Activated CD4-positive, alpha-beta T cell treated with anti-CD3 and anti-CD28 coated beads, Interleukin-2, amount 50 U/mL, for 48 hours (primary cell): Measurements from ENCODE around the gene PDE5A.
"Not testable (repeated sequence)": the region's sequence is repeated elsewhere in the genome, so short reads cannot be mapped to it uniquely, and the experiment has no call there.

Experiments
- DNase-seq, 2 experiments: peaks; one replicate each; pipeline ENCODE4 v3.0.0-alpha.2; 2020

Gene PDE5A

DNA sequence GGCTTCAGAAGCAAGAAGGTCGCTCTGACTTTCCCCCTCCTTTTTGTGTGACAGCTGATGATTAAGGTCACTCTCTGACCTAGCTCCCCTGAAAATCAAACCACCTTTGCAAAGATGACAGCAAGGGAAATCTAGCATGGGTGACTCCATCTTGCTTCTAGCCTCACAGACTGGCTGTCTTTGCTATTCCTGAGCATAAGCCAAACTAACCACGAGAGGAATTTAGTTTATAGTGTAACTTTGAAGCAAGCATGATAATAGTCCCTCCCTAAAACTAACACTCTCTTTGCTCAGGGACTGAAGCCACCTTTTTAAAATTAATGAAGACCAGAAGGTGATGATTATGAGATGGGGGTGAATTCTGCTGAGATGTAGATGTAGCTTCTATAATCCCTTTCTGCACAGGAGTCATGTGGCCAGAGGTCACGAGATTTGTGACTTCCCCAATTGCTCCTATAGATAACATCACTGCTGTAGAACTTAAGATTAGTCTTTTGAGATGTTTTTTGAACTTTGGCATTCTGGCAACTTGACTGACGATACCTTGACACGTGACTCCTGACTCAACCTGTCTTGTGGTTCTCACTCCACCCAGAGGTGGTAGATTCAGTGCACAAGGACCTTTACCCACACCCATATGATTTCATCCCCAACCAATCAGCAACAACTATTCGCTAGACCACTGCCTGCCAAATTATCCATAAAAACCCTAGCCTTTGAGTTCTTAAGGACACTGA lies 14.9 kb upstream of the PDE5A start:
- no peak for DNase-seq

DNA sequence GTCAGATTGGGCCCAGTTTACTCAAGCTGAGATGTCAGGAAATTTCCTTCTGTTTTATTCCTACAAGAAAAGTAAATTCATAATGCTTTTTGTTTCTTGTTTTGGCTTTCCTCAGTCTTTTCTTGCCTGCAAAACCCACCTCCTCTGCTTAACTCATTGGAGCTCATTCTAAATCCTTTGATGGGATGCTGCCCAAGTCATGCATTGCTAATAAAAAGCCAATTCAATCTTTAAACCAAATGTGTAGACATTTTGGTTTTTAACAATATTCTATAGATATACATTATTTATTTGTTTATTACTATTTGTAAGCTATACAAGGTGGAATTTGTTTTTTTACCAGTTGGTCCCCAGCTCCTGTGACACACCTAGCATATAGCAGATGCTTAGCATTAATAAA lies 13.2 kb upstream of the PDE5A start:
- no peak for DNase-seq

DNA sequence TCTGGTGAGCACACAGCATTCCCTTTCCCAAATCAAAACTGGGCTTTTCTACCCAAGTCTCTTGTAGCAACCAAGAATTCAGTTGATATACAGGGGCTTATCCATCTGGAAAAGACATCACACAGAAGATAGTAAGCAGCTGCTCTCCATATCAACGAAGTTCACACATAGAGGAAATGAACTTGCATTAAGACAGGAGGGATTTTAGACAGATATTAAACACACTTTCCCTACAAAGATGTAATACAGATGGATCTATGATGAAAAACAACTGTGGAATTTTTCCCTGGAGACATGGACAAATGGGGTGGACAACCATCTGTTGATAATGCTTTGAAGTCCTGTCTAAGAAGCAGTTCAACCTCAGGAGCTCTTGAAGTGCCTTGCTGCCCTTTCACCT lies 9.8 kb upstream of the PDE5A start:
- DNase-seq, result no peak

DNA sequence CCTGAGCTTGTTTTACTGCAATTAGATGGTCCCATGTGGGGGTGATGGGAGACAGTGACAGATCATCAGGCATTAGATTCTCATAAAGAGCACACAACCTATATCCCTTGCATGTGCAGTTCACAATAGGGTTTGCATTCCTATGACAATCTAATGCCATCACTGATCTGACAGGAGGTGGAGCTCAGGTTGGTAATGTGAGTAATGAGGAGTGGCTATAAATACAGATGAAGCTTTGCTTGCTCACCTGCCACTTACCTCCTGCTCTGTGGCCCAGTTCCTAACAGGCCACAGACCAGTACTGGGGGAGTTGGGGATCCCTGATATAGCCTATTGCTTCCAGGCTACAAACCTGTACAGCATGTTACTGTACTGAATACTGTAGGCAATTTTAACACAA lies 8.2 kb upstream of the PDE5A start:
- not testable (repeated sequence) for DNase-seq

DNA sequence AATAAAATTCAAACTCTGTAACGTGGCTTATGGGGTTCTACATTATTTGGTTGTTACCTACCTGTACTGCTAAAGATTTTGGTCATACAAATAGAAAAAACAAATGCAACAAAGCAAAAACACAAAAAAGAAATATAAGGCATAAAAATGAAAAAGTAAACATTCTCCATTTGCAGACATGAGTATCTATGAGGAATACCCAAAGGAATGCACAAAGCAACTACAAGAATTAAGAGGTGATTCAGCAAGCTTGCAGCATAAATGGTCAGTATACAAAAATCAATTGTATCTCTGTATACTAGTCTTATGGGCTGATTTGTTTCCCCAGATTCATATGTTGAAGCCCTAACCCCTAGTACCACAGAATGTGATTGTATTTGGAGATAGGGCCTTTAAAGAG lies 3.6 kb upstream of the PDE5A start:
- no peak for DNase-seq

DNA sequence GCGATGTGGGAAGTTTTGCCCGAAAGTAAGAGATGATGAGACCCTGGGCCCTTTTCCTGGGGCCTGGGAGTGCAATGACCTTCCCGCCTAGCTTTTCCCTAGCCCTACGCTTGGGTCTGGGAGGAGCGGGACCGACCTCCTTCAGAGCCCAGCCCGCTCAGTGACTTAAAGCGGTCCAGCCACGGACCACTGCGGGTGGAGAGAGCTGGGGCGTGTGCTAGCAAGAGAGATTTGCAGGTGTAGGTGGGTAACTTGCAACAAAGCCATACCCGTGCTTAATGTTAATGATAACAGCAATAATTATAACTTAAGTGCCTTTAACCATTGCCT lies 503 bp upstream of the PDE5A start:
- DNase-seq, result no peak

DNA sequence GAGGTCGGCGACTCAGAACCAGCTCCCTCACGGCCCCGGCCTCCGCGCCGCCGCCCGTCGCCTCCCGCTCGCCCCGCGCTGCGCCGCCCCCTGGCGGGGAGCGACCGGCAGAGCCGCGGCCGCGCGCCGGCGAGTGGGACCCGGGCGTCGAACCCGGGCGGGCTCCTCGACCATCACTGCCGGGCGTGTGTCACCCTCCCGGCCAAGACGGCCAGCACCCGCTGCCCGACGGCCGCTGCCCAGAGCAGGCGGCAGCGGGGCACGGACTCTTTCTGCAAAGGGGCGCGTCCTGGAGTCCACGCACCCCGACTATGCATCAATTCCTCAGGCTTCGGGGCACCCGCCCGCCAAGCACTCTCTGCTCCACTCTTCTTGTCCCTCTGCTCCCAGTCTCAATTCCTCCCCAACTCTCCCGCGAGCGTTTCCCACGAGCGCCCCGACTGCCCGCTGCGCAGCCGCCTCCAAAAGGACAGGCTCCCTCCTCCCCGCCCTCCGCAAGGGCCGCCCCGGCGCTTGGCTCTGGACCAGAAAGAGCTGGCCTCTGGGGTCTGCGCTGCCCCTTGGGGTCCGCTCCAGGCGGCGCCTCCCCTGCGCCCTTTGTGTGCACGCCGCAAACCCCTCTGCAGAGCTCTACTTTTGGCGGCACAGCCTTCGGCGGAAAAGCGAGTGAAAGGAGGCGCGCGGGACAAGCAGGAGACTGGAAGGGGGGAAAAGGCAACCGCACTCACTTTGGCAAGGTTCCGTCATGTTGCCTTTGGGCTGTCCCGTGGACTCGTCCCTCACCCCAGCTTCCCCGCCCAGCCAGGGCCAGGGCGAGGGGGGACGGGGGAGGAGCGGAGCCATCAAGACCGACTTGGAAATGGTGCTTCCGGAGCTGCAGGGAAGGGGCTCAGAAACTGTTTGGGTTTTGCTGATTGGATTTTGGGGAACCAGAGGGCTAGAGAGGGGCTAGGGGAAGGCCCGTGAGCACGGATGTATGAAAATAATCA lies 1.0 kb downstream of the PDE5A start:
- DNase-seq, result peak; percentile 58 to 61

DNA sequence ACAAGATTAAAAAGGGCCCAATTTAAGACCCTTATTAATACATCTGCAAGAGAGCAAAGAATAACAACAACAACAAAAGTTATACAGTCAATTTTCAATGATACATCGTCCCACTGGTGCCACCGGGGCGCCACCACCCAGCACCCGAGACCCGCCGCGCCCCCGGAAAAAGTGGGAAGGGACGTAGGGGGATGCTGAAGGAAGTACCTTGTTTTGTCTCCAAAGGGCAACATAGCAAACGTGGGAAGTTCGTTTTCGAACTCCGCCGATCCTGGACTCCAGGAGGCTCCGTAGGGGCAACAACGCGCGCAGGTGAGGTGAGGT lies 1.7 kb downstream of the PDE5A start:
- DNase-seq, result no peak

DNA sequence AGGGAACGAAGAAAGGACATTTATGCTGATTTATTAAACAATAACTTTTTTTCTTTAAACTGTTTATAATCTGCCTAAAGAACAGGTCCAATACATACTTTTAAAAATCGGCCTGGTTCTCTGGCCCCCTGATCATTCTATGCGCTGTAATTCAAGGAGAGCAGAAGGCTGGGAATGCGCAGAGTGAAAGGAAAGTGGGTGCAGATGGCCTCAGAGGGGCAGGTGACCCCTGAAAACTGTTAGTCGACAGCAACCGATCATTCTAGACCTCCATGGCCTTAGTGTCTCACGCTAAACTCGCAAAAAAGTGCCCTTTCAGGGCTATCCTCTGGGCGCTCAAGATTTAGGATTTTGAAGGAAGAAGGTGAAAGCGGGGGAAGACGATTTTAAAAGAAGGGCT lies 2.2 kb downstream of the PDE5A start:
- DNase-seq, result no peak

DNA sequence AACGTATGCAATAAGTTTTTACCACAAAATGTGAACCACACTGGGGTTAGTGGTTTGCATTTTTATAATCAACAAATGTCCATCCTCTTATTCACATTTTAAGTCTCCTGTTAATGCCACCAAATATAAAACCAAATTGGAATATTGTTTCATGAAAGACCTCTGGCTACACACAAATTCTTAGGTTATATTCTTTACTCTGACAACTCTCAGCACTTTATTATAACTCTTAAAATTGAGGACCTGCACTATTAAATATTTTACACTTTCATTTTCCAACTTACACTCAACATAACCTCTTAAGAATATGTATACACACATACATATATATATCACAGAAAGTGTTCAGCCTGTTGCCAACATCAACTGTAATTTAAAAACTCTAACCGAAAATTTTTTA lies 2.8 kb downstream of the PDE5A start:
- DNase-seq, result no peak

DNA sequence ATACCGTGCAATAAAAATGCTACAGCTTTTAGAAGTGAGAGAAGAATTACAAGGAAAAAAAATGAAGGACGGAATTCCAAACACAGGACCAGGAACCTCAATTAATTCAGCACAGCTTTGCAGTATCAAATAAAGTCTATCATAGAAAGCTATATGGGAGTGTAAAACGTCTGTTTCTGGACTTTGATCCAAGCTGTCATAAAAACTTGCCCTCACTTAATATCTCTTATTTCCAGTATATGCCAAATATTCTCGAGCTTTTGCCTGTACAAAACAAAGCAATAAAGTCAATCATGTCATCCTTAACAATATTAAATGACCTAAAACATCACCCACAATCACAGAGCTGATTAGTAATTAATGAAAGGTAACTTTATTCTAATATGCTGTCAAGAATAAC lies 4.2 kb downstream of the PDE5A start:
- no peak for DNase-seq

DNA sequence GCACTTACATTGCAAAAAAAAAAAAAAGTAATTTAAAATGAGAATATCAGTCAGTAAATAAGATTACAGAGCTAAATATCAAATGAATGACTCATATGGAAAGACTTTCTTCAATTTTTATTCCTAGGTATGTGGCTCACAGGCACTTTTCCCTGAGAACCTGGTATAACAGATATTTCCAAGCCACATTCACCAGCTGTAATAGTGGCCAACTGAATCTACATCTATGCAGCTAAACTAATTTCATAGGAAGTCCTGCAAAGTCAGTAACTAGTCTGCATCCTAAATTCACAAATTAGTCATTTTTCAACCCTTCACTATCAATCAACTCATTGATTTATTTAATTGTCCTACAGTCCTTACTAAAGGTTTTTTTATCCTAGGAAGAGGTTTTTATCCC lies 5.6 kb downstream of the PDE5A start:
- no peak for DNase-seq

DNA sequence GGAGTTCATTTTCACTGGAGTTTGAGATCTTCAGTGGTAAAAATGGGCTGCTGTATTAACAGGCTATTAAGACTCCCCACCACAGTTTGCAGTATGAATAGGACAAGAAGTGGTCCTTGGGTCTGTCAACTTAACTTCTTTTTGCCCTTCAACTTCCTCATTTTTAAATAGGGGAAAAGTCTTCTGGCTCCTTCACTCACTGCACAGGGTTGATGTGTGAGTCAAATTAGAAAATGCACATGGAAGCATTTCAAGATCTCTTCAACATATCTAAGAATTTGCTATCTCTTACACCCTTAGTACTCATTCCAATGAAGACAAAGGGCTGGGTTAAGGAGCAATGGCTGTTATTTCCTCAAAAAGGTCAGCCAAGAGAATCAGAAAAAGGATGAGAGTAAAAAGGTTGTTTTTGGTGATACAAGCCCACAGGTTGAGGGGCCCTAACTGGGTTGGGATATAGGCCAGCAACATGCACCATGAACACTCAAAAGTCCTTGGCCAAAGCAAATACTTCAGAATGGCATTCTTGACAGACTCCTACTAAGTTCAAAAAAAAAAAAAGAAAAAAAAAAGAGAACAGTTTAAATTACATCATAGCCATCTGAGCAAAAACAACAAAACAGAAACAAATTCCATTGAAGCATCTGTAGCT lies 13.4 kb downstream of the PDE5A start:
- no peak for DNase-seq

DNA sequence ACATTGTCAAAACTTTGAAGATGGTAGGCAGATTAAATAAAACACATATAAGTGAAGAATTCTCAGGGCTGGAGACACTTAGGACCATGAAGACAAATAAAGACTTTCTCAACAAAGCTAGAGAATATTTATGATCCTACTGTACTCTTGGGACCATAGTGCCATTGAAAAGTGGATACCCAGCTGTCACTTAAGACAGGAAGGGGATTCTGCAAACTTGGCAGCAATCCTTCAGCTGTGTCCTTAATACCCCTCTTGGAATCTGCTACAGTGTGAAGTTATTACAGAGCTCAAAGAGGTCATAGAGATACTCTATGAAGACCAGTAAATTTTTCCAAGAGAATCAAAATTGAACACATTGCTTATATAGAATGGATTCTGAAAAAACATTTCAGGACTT lies 24.3 kb downstream of the PDE5A start:
- DNase-seq, result no peak

DNA sequence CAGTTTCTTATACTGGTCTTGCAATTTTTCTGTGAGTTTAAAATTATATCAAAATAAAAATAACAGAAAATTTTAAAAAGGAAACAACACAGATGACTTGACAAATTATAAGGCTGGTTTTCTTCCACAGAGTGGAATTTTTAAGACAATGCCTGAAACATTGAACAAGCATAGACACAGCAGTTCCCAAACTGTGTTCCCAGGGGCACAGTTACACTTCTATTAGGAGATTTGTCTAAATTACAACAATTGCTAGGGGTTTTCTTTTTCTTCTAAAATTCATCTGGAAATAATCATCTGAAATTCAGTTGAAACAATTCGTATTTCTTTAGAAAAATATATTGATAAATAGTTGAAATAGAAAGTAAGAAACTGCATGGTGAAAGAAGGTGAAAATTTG lies 26.2 kb downstream of the PDE5A start:
- DNase-seq, result no peak

DNA sequence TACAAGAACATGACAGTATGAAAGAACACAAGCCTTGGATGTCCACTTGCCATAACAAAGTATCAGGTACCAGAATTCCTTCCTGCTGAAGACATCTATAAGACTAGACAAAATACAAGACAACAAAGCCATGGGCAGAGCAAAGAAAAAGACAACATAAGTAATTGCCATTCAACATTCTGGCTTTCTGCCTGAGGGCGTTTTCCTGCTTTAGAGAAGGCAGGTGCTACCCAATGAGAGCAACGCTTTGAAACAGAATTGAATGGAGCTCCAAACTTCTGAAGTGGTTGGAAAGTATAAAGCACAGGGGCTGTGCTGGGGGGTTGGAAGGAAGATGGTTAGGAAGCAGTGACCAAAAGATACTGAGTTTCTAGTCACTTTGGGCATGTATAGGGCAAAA lies 30.1 kb downstream of the PDE5A start:
- no peak for DNase-seq

DNA sequence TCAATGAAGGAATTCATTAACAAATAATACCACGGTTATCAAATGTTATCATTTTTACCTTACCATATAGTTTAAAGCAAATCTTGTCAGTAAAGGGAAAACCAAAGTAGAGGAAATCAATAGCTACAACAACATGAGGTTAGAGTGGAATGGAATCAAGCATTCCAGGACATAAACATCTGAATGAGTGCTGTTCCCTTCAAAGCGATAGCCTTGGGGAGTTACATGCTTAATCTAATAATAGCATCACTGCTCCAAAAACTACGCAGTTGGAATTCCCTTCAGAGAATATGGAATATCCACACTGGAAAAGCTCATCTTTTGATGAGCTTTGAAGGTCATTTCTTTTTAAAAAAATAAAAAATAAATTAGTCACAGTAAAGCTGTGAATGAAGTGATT lies 31.2 kb downstream of the PDE5A start:
- no peak for DNase-seq

DNA sequence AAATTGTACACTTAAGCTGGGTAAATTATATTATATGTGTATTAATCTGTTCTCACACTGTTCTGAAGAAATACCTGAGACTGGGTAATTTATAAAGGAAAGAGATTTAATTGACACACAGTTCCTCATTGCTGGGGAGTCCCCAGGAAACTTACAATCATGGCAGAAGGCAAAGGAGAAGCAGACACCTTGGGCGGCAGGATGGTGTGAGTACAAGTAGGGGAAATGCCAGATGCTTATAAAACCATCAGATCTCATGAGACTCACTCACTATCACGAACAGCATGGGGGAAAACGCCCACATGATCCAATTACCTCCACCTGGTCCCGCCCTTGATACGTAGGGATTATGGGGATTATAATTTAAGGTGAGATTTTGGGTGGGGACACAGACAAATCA lies 34.9 kb downstream of the PDE5A start:
- DNase-seq, result no peak

DNA sequence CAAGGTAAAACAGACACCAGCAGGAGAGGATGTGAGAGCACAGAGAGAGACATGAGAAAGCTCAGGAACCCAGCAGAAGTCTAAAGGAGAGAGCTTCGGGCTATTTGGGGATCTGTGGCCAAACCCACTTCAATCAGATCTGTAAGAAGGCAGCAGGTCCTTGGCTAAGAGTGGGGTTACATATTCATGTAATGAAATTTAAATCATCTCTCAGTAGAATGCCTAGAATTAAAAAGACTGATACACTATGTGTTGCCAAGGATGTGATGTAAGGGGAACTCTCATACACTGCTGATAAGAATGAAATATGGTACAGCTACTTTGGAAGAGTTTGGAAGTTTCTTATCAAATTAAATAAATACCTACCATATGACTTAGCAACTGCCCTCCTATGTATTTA lies 35.8 kb downstream of the PDE5A start:
- DNase-seq, result no peak

DNA sequence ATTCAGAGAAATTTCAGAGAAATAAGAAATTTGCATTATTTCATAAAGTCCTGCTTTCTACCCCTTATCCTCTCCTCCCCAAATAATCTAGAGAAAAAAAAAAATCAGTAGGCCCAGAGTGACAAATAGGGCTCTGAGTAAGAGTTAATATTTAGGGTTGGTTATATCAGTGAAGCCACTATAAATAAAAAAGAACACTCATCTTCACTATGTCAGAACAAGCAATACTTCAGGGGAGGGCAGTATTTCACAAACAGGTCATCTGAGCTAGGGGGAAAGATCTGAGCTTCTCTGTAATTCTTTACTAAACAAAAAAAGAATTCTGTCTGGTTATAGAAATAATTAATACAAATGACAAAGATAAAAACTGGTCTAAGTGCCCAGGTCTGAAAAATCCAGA lies 39.4 kb downstream of the PDE5A start:
- DNase-seq, result no peak

DNA sequence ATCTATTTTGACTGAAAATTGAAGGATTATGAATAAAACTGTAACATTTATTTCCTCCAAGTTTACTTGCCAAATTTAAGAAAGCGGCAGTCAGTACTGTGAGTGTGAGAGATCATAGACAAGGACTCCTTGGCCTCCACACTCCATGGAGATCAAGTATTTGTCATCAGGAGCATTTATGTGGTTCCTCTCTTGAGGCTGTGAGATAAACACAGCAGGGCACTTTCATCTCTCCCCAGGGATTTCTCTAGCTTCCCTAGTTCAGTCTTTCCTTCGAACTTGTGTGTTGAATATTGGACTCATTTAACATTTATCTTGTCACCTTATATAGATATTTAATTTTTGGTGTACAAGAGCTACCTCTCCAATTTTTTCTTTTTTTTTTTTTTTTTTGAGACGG lies 40.8 kb downstream of the PDE5A start:
- no peak for DNase-seq

DNA sequence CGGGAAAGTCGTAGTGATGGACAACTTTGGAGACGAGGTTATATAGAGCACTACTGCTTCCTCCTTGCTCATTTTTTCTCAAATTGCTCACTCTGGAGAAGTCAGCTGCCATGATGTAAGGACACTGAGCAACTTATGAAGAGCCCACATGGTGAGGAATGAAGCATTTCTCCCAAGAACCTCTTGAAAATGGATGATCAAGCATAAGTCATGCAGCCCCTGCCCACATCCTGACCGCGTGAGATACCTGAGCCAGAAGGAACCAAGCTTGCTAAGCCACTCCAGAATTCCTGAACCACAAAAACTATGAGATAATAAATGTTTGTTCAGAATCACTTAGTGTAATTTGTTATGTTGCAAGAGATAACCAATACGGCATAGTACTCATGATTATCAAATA lies 42.8 kb downstream of the PDE5A start:
- no peak for DNase-seq

DNA sequence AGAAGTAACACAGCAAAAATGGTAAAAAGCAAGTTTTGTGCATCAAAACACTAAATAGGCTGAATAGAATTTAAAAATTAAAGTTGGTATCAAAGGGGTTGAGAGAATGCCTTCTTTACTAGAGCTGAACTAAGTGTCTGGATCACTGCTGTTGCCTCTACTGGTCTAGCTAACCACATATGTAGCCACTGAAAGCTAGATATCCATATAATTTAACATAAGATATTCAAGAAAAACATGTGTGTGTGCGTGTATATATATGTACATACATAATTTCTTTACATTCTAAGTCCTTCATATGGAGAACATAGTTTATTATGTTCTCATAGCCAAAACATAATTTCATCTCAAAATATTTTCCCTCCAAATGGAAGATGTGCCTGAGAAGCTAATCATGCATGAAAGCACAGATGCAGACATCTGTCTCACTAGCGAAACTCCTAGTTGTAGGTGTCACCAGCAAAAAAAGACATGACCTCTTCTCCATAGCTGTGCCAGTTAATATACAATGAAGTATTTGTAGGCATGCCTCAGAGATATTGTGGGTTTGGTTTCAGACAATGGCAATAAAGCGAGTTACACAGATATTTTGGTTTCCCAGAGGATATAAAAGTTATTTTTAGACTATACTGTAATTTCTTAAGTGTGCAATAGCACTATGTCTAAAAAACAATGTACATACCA lies 47.3 kb downstream of the PDE5A start:
- DNase-seq, result no peak

DNA sequence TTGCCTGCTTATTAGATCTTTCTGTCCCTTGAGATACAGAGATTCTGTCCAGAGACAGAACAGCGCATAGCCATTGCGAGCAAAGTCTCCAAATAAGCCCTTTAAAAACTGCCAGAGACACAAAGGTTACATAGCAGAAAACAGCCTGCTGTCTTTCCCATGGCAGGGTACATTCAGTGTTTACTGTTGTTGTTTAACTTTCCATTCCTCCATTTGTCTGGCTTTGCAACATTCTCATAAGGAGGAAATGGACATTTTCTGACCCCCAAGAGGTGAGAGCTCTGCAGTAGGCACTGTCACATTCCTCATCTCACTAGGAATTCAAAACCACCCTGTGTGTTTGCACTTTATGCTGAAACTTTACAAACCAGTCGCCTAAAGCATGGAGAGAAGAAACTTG lies 48.3 kb downstream of the PDE5A start:
- DNase-seq, result no peak
